Fibroblast of the aortic adventitia (primary cell): Measurements from ENCODE around the gene ANKH. TPM values are rescaled to one million over a fixed set of nuclear protein-coding genes. Genes with fewer than 3 reads are reported as not detected.
"Not testable (repeated sequence)": the region's sequence is repeated elsewhere in the genome, so short reads cannot be mapped to it uniquely, and the experiment has no call there.

Experiments used
- DNase-seq: peaks from one replicate; pipeline ENCODE4 v3.0.0-alpha.2; 2010; ENCODE audit warnings: low read depth
- H3K4me3 ChIP-seq: 2 replicates; pipeline ENCODE4 v1.5.1; 2011; ENCODE audit warnings: low read depth, mild to moderate bottlenecking, control low read depth, low read length, moderate library complexity
- CTCF ChIP-seq: IDR thresholded peaks from 2 replicates; pipeline ENCODE4 v1.5.1; 2011; ENCODE audit warnings: mild to moderate bottlenecking, low read length, control low read depth, inconsistent platforms; ENCODE audit not compliant: insufficient read depth
- total RNA-seq: library from RNA; depleted of rRNA; stranded (reverse); fragments of >200 nt; gene quantifications from 2 replicates; pipeline ENCODE4 v1.2.3, GENCODE V29; 2012; ENCODE audit warnings: low replicate concordance

Gene ANKH
- total RNA-seq, 1 donor, result 82.2 TPM

GRCh38 chr5:14821100-14821845, 50.3 kb downstream of the ANKH start:
- H3K4me3 ChIP-seq, result no peak overlapping the region
- DNase-seq, result no peak
- TF ChIP-seq CTCF, result no peak

GRCh38 chr5:14818931-14819790, 52.4 kb downstream of the ANKH start:
- no peak overlapping the region for H3K4me3 ChIP-seq
- DNase-seq, result no peak
- TF ChIP-seq CTCF, result no peak

- not testable (repeated sequence) for DNase-seq, H3K4me3 ChIP-seq
These were observed 53.8 kb downstream of the ANKH start for GRCh38 chr5:14817762-14818136.

- H3K4me3 ChIP-seq, result no peak overlapping the region
- TF ChIP-seq CTCF, result no peak
- peak; percentile 94 for DNase-seq
These were observed 54.4 kb downstream of the ANKH start for GRCh38 chr5:14816999-14817761.

GRCh38 chr5:14816374-14816998, 55.1 kb downstream of the ANKH start:
- no peak overlapping the region for H3K4me3 ChIP-seq
- no peak for TF ChIP-seq CTCF
- no peak for DNase-seq

GRCh38 chr5:14813747-14814146, 57.8 kb downstream of the ANKH start:
- DNase-seq, result no peak
- no peak for TF ChIP-seq CTCF
- H3K4me3 ChIP-seq, result no peak overlapping the region
